K562 (cell line): Measurements from ENCODE around the gene HOXB7. TPM values are rescaled to one million over a fixed set of nuclear protein-coding genes. Genes with fewer than 3 reads are reported as not detected.

Experiments used
- BACH1 ChIP-seq: fragments of 200-800 bp; sonication (Bioruptor generic); IDR thresholded peaks from 2 replicates; pipeline ENCODE4 v1.6.1; 2016; ENCODE audit warnings: missing genetic modification characterization, missing compliant biosample characterization
- DDX20 ChIP-seq: fragments of 450-650 bp; IDR thresholded peaks from 2 replicates; pipeline ENCODE4 v1.6.1; 2016; ENCODE audit warnings: missing genetic modification characterization, low read depth, mild to moderate bottlenecking, missing compliant biosample characterization, moderate library complexity
- GTF2F1 ChIP-seq: IDR thresholded peaks from 2 replicates; pipeline ENCODE4 v1.6.1; 2011; ENCODE audit warnings: low read depth, low read length, improper control_type of control experiment
- IFI16 ChIP-seq: fragments of 250-450 bp; sonication (Bioruptor Pico); IDR thresholded peaks from 2 replicates; pipeline ENCODE4 v2.1.2; 2022; ENCODE audit warnings: mild to moderate bottlenecking, inconsistent platforms
- MBD2 ChIP-seq: sonication (generic); IDR thresholded peaks from 2 replicates; pipeline ENCODE4 v1.6.1; 2016; ENCODE audit warnings: low read depth, borderline replicate concordance
- NEUROD1 ChIP-seq: fragments of 150-350 bp; IDR thresholded peaks from 2 replicates; pipeline ENCODE4 v1.6.1; 2014; ENCODE audit warnings: borderline replicate concordance, low read length, low read depth; ENCODE audit not compliant: partially characterized antibody
- NR2C2 ChIP-seq, 2 experiments: fragments of 200-800 bp in 1 of 2; sonication (Bioruptor generic) in 1 of 2; sonication (generic) in 1 of 2; formaldehyde crosslinking in 1 of 2; IDR thresholded peaks; 2 replicates each; pipeline versions ENCODE4 v1.6.1 to v1.8.0; 2016 to 2022; ENCODE audit warnings: mild to moderate bottlenecking in 1 of 2, missing compliant biosample characterization in 1 of 2, missing genetic modification characterization in 1 of 2, missing genetic modification reagents in 1 of 2
- RFX5 ChIP-seq: IDR thresholded peaks from 2 replicates; pipeline ENCODE4 v1.6.1; 2011; ENCODE audit warnings: low read depth, mild to moderate bottlenecking, improper control_type of control experiment, low read length
- SNIP1 ChIP-seq: fragments of 450-650 bp; IDR thresholded peaks from 2 replicates; pipeline ENCODE4 v1.7.1; 2017; ENCODE audit warnings: low read depth, mild to moderate bottlenecking
- TOE1 ChIP-seq, 2 experiments: fragments of 450-650 bp in 1 of 2; sonication (generic) in 1 of 2; formaldehyde crosslinking in 1 of 2; IDR thresholded peaks; 2 replicates each; pipeline versions ENCODE4 v1.7.1 to v1.8.0; 2016 to 2022; ENCODE audit warnings: borderline replicate concordance in 2 of 2, mild to moderate bottlenecking in 2 of 2, antibody characterized with exemption in 1 of 2, inconsistent platforms in 1 of 2, low read depth in 1 of 2, missing genetic modification reagents in 1 of 2, moderate library complexity in 1 of 2
- TRIM28 ChIP-seq: fragments of 450-650 bp; IDR thresholded peaks from 2 replicates; pipeline ENCODE4 v1.6.1; 2017
- ZNF197 ChIP-seq: fragments of 200-800 bp; sonication (Bioruptor generic); IDR thresholded peaks from 2 replicates; pipeline ENCODE4 v1.6.1; 2016; ENCODE audit warnings: low read depth, missing genetic modification characterization, missing compliant biosample characterization
- ZNF830 ChIP-seq: fragments of 250-450 bp; sonication (Bioruptor Pico); IDR thresholded peaks from 2 replicates; pipeline ENCODE4 v1.5.0; 2021; ENCODE audit warnings: mild to moderate bottlenecking
- polyA plus RNA-seq, 8 experiments: library from polyadenylated mRNA; depleted of rRNA in 4 of 8; stranded (reverse) in 5 of 8; unstranded in 3 of 8; fragments of >200 nt; fragmentation: Nextera tagmentation in 2 of 8; fragmentation: Illumina TruSeq in 1 of 8; extraction: Ambion mirVana in 2 of 8; extraction: Trizol in 1 of 8; gene quantifications; 2 replicates each; pipeline versions ENCODE4 v1.2.1 to v1.2.3, GENCODE V29; 2011 to 2014; ENCODE audit warnings: inconsistent platforms in 1 of 8, missing spikeins in 1 of 8
- total RNA-seq, 7 experiments: library from RNA; depleted of rRNA in 6 of 7; stranded (reverse); fragments of >200 nt in 6 of 7; fragmentation: Illumina TruSeq in 2 of 7; extraction: Trizol in 2 of 7; gene quantifications; 2 replicates each; pipeline versions ENCODE4 v1.2.1 to v1.2.3, GENCODE V29; 2011 to 2021; ENCODE audit warnings: low replicate concordance in 1 of 7
- TF ChIP-seq, protein P1 (sequence below): fragments of 450-650 bp; IDR thresholded peaks from 2 replicates; pipeline ENCODE4 v1.6.1; 2016; ENCODE audit warnings: mild to moderate bottlenecking, moderate library complexity
- TF ChIP-seq, protein P2 (sequence below), 2 experiments: fragments of 200-800 bp in 1 of 2; sonication (Bioruptor generic) in 1 of 2; sonication (generic) in 1 of 2; formaldehyde crosslinking in 1 of 2; IDR thresholded peaks in 1 of 2; conservative IDR thresholded peaks in 1 of 2; 2 replicates each; pipeline versions ENCODE4 v1.5.0 to v1.6.1; 2016 to 2020; ENCODE audit warnings: missing compliant biosample characterization in 1 of 2, missing genetic modification characterization in 1 of 2, missing genetic modification reagents in 1 of 2

Gene HOXB7
- total and polyA plus RNA-seq, 9 of the 15 experiments (the other 6 are each of a cell fraction or from before 2014, with no cell fraction given): 5.5 to 16.7 (median 8.3) TPM

DNA sequence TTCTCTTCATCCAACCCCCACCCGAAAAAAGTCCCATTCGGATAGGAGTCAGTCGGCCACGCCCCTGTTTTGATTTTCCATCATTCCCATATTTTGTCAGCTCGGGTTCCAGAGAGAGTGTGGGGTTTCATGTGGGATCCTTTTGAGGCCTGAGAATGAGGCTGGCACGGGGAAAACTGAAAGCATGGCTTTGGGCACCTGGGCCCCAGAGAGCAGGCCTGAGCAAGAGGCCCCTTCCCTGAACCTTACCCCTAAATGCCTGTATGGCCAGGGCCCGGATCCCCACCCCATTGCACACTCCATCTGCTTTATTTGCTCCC, 28.1 kb downstream of the HOXB7 start (continued):
- TF ChIP-seq, protein P1, sequence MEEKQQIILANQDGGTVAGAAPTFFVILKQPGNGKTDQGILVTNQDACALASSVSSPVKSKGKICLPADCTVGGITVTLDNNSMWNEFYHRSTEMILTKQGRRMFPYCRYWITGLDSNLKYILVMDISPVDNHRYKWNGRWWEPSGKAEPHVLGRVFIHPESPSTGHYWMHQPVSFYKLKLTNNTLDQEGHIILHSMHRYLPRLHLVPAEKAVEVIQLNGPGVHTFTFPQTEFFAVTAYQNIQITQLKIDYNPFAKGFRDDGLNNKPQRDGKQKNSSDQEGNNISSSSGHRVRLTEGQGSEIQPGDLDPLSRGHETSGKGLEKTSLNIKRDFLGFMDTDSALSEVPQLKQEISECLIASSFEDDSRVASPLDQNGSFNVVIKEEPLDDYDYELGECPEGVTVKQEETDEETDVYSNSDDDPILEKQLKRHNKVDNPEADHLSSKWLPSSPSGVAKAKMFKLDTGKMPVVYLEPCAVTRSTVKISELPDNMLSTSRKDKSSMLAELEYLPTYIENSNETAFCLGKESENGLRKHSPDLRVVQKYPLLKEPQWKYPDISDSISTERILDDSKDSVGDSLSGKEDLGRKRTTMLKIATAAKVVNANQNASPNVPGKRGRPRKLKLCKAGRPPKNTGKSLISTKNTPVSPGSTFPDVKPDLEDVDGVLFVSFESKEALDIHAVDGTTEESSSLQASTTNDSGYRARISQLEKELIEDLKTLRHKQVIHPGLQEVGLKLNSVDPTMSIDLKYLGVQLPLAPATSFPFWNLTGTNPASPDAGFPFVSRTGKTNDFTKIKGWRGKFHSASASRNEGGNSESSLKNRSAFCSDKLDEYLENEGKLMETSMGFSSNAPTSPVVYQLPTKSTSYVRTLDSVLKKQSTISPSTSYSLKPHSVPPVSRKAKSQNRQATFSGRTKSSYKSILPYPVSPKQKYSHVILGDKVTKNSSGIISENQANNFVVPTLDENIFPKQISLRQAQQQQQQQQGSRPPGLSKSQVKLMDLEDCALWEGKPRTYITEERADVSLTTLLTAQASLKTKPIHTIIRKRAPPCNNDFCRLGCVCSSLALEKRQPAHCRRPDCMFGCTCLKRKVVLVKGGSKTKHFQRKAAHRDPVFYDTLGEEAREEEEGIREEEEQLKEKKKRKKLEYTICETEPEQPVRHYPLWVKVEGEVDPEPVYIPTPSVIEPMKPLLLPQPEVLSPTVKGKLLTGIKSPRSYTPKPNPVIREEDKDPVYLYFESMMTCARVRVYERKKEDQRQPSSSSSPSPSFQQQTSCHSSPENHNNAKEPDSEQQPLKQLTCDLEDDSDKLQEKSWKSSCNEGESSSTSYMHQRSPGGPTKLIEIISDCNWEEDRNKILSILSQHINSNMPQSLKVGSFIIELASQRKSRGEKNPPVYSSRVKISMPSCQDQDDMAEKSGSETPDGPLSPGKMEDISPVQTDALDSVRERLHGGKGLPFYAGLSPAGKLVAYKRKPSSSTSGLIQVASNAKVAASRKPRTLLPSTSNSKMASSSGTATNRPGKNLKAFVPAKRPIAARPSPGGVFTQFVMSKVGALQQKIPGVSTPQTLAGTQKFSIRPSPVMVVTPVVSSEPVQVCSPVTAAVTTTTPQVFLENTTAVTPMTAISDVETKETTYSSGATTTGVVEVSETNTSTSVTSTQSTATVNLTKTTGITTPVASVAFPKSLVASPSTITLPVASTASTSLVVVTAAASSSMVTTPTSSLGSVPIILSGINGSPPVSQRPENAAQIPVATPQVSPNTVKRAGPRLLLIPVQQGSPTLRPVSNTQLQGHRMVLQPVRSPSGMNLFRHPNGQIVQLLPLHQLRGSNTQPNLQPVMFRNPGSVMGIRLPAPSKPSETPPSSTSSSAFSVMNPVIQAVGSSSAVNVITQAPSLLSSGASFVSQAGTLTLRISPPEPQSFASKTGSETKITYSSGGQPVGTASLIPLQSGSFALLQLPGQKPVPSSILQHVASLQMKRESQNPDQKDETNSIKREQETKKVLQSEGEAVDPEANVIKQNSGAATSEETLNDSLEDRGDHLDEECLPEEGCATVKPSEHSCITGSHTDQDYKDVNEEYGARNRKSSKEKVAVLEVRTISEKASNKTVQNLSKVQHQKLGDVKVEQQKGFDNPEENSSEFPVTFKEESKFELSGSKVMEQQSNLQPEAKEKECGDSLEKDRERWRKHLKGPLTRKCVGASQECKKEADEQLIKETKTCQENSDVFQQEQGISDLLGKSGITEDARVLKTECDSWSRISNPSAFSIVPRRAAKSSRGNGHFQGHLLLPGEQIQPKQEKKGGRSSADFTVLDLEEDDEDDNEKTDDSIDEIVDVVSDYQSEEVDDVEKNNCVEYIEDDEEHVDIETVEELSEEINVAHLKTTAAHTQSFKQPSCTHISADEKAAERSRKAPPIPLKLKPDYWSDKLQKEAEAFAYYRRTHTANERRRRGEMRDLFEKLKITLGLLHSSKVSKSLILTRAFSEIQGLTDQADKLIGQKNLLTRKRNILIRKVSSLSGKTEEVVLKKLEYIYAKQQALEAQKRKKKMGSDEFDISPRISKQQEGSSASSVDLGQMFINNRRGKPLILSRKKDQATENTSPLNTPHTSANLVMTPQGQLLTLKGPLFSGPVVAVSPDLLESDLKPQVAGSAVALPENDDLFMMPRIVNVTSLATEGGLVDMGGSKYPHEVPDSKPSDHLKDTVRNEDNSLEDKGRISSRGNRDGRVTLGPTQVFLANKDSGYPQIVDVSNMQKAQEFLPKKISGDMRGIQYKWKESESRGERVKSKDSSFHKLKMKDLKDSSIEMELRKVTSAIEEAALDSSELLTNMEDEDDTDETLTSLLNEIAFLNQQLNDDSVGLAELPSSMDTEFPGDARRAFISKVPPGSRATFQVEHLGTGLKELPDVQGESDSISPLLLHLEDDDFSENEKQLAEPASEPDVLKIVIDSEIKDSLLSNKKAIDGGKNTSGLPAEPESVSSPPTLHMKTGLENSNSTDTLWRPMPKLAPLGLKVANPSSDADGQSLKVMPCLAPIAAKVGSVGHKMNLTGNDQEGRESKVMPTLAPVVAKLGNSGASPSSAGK: 0 out of 2 replicates have a peak, but pooled peaks have one; percentile 1
- TF ChIP-seq TOE1 (IDR thresholded peaks at IDR 0.05; ENCODE audit: borderline replicate concordance) (no peak), TOE1 (CRISPR knock-in tag; IDR thresholded peaks at IDR 0.05; ENCODE audit: borderline replicate concordance, low read depth) (no peak), ZNF830 (CRISPR knock-in tag) (0 out of 2 replicates have a peak, but pooled peaks have one; percentile 37), BACH1 (tag) (peak; percentile 66; the same call in 1 of the 2 replicates), TRIM28 (no peak), RFX5 (no peak), ZNF197 (CRISPR knock-in tag) (0 out of 2 replicates have a peak, but pooled peaks have one; percentile 51), NR2C2 (CRISPR knock-in tag; IDR thresholded peaks at IDR 0.05) (no peak), NR2C2 (tag; IDR thresholded peaks at IDR 0.05) (peak; percentile 47), GTF2F1 (no peak), NEUROD1 (peak; percentile 7), DDX20 (tag) (no peak), MBD2 (0 out of 2 replicates have a peak, but pooled peaks have one; percentile 4), IFI16 (CRISPR knock-in tag) (no peak), SNIP1 (no peak)
- TF ChIP-seq, protein P2, sequence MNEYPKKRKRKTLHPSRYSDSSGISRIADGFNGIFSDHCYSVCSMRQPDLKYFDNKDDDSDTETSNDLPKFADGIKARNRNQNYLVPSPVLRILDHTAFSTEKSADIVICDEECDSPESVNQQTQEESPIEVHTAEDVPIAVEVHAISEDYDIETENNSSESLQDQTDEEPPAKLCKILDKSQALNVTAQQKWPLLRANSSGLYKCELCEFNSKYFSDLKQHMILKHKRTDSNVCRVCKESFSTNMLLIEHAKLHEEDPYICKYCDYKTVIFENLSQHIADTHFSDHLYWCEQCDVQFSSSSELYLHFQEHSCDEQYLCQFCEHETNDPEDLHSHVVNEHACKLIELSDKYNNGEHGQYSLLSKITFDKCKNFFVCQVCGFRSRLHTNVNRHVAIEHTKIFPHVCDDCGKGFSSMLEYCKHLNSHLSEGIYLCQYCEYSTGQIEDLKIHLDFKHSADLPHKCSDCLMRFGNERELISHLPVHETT (CRISPR knock-in tag; conservative IDR thresholded peaks at IDR 0.05 in 1 of 2, IDR thresholded peaks at IDR 0.05 in 1 of 2): 0 out of 4 replicates have a peak, but pooled peaks of 1 of the 2 experiments have one; percentile 34
